Memory B cell (primary cell): Measurements from ENCODE around the gene SORCS2.

Source experiments
- ATAC-seq: fragments of 150-1000 bp; cut with Tn5 transposase; 2 replicates; pipeline ENCODE4 v1.10.0; 2021; ENCODE audit warnings: low read depth, mild to moderate bottlenecking, moderate library complexity
- DNase-seq, 2 donors: peaks; one replicate each; pipeline ENCODE4 v3.0.0; 2022; ENCODE audit warnings: low spot score in 2 of 2
- H3K27ac Mint-ChIP-seq: one replicate; pipeline ENCODE4 v1.8.0; 2022; ENCODE audit warnings: mild to moderate bottlenecking, moderate library complexity, mixed read lengths
- H3K27me3 Mint-ChIP-seq: one replicate; pipeline ENCODE4 v1.8.0; 2022; ENCODE audit warnings: mixed read lengths
- H3K36me3 Mint-ChIP-seq: one replicate; pipeline ENCODE4 v1.8.0; 2022; ENCODE audit warnings: mild to moderate bottlenecking, mixed read lengths
- H3K4me1 Mint-ChIP-seq: one replicate; pipeline ENCODE4 v1.8.0; 2022; ENCODE audit warnings: mixed read lengths
- H3K4me3 Mint-ChIP-seq: one replicate; pipeline ENCODE4 v1.8.0; 2022; ENCODE audit warnings: mild to moderate bottlenecking, moderate library complexity, mixed read lengths
- H3K9me3 Mint-ChIP-seq: one replicate; pipeline ENCODE4 v1.8.0; 2022; ENCODE audit warnings: mixed read lengths

SORCS2 gene

DNA sequence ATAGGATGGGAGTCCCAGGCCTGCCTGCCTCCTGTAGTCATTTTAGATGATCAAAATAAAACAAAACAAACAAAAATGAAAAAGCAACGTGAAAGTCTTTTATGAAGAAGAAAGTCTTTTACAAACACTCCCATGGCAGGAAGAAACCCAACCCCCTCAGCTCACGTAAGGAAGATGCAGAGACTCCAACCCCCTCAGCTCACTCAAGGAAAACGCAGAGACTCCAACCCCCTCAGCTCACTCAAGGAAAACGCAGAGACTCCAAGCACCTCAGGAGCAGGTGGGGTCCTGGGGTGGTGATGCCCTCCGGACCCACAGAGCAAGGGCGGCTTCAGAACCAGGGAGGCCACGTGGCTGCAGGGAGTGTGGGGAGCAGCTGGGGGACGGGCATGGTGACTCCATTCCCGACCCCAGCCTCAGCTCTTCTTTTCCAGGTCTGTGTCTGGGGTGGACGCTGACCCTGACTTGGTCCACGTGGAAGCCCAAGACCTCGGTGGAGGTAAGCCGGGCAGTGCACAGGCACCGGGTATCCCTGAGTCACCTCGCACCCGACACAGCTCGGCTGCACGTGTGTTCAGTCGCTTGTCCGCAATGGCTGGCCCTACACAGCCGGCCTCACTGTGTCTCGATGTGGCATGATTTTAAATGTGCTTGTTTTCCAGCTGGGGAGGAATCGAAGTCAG, 468.9 kb downstream of the SORCS2 start:
- Mint-ChIP-seq H3K4me1 (no peaks in the 10 kb centered on the region), H3K27me3 (peaks cover 9% of the 10 kb centered on the region), H3K9me3 (peaks cover 4% of the 10 kb centered on the region), H3K36me3 (peaks cover 2% of the 10 kb centered on the region), H3K4me3 (no peak overlapping the region), H3K27ac (no peak overlapping the region)
- no peak for ATAC-seq
- DNase-seq = no peak

DNA sequence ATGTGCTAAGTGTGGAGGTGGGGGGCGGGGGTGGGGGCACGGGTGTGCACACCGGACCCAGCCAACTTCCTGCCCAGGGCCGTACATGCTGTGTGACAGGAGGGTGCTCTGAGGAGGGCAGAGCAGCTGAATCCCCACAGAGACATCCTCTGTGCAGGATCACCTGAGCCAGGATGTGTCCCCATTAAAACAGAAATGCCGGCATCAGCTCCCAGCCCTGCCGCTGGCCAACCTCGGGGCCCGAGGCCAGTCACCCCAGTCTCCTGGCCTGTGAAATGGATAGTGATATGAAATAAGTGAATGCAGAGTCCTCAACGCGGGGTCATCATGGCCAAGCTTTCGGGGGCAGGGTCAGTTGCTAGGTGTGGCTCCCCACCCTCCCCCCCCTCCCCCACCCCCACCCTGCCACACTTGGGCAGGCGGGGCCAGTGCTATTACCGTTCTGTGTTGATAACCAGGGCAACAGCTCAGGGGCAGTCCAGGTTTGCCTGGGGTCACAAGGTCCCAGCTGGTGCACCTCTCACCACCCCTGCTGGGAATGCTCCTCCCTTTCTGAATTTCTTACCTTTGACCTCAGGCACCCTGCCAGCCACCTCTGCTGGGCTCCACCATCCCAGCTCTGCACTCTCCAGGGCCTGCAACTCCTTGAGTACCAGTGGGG, 469.6 kb downstream of the SORCS2 start:
- ATAC-seq (no peak), DNase-seq (no peak)
- H3K4me3 Mint-ChIP-seq = no peak overlapping the region
- peaks cover 4% of the 10 kb centered on the region for H3K9me3 Mint-ChIP-seq
- no peaks in the 10 kb centered on the region for H3K4me1 Mint-ChIP-seq
- no peak overlapping the region for H3K27ac Mint-ChIP-seq
- H3K27me3 Mint-ChIP-seq = peaks cover 9% of the 10 kb centered on the region
- peaks cover 2% of the 10 kb centered on the region for H3K36me3 Mint-ChIP-seq

DNA sequence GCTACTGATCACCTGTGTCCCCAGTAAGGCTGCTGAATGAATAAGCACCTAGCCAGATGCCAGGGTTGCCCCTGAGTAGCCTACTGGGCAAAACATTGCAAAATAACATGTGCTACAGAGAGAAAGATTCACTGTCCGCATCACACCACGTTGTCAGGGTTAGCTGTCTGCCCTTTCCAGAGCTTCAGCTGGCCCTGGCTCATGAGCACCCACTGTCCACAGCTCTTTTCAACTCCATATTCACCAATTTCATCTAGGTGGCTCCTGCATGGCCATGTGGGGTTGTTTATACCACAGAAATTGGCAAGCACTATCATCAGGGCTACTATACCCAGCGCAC, 470.1 kb downstream of the SORCS2 start:
- no peak for ATAC-seq
- H3K36me3 Mint-ChIP-seq = peaks cover 2% of the 10 kb centered on the region
- H3K4me1 Mint-ChIP-seq = no peaks in the 10 kb centered on the region
- DNase-seq = no peak
- no peak overlapping the region for H3K4me3 Mint-ChIP-seq
- H3K27ac Mint-ChIP-seq = no peak overlapping the region
- peaks cover 4% of the 10 kb centered on the region for H3K9me3 Mint-ChIP-seq
- H3K27me3 Mint-ChIP-seq = peaks cover 9% of the 10 kb centered on the region

DNA sequence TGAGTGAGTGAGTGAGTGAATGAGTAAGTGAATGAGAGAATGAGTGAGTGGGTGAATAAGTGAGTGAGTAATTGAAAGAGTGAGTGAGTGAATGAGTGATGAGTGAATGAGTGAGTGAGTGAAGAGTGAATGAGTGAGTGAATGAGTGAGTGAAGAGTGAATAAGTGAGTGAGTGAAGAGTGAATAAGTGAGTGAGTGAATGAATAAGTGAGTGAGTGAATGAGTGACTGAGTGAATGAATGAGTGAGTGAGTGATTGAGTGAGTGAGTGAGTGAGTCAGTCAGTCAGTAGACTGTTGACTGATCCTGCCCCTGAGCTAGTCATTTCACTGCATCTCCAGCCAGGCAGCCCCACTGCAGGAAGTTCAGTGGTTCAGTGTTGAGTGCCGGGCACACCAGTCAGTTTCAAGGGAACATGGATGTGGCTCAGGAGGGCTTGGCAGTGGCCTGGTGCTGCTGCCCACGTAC, 470.8 kb downstream of the SORCS2 start:
- H3K4me1 Mint-ChIP-seq = no peaks in the 10 kb centered on the region
- no peak overlapping the region for H3K4me3 Mint-ChIP-seq
- H3K27ac Mint-ChIP-seq = no peak overlapping the region
- no peak for ATAC-seq
- peaks cover 2% of the 10 kb centered on the region for H3K36me3 Mint-ChIP-seq
- peaks cover 4% of the 10 kb centered on the region for H3K9me3 Mint-ChIP-seq
- peaks cover 9% of the 10 kb centered on the region for H3K27me3 Mint-ChIP-seq
- no peak for DNase-seq

DNA sequence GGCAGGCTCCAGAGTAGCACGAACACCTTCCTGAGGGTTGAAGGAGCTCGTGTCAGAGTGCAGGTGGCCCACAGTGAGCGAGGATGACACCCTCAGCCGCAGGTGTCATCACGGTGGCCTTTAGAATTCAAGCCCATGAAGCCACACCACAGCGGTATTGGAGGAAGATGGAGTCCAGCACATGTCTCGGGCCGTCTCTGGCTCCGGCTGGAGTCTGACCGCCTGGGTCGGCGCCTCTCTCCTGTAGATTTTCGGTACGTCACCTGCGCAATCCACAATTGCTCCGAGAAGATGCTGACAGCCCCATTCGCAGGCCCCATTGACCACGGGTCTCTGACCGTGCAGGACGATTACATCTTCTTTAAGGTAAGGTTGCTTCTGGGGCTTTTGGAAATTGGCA, 471.8 kb downstream of the SORCS2 start:
- Mint-ChIP-seq H3K4me3 (no peak overlapping the region), H3K9me3 (peaks cover 4% of the 10 kb centered on the region), H3K27me3 (peaks cover 9% of the 10 kb centered on the region), H3K36me3 (peaks cover 2% of the 10 kb centered on the region), H3K27ac (no peak overlapping the region), H3K4me1 (no peaks in the 10 kb centered on the region)
- DNase-seq (no peak), ATAC-seq (no peak)

DNA sequence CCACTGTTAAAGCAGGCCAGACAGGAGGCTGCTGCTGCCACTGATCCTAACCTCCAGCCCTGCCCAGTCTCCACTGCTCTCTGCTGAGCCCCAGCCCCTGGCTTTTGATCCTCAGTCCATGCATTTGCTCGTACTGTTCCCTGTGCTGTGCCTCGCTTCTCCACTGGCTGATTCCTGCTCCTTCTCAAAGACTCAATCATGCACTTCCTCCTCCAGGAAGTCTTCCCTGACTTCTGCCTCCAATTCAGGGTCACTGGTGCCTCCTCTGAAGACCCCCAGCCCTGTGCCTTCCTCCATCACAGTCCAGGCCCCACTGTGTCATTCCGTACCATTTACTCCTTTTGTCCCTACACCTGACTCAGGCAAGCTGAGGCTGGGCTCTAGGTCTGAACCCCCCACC, 473.0 kb downstream of the SORCS2 start:
- Mint-ChIP-seq H3K9me3 (peaks cover 4% of the 10 kb centered on the region), H3K4me1 (no peaks in the 10 kb centered on the region), H3K27me3 (peaks cover 9% of the 10 kb centered on the region), H3K36me3 (peaks cover 2% of the 10 kb centered on the region), H3K4me3 (no peak overlapping the region), H3K27ac (no peak overlapping the region)
- DNase-seq = no peak
- ATAC-seq = no peak

- H3K27ac Mint-ChIP-seq = no peak overlapping the region
- H3K9me3 Mint-ChIP-seq = peaks cover 4% of the 10 kb centered on the region
- H3K4me1 Mint-ChIP-seq = no peaks in the 10 kb centered on the region
- no peak for DNase-seq
- peaks cover 2% of the 10 kb centered on the region for H3K36me3 Mint-ChIP-seq
- no peak overlapping the region for H3K4me3 Mint-ChIP-seq
- H3K27me3 Mint-ChIP-seq = peaks cover 9% of the 10 kb centered on the region
- ATAC-seq = no peak
Observed at GRCh38 chr4:7666011-7666410, 473.7 kb downstream of the SORCS2 start.

- peaks cover 2% of the 10 kb centered on the region for H3K36me3 Mint-ChIP-seq
- H3K4me3 Mint-ChIP-seq = no peak overlapping the region
- H3K27ac Mint-ChIP-seq = no peak overlapping the region
- ATAC-seq (no peak), DNase-seq (no peak)
- H3K4me1 Mint-ChIP-seq = no peaks in the 10 kb centered on the region
- H3K9me3 Mint-ChIP-seq = peaks cover 8% of the 10 kb centered on the region
- peaks cover 9% of the 10 kb centered on the region for H3K27me3 Mint-ChIP-seq
Observed at GRCh38 chr4:7666744-7667143, 474.4 kb downstream of the SORCS2 start.

DNA sequence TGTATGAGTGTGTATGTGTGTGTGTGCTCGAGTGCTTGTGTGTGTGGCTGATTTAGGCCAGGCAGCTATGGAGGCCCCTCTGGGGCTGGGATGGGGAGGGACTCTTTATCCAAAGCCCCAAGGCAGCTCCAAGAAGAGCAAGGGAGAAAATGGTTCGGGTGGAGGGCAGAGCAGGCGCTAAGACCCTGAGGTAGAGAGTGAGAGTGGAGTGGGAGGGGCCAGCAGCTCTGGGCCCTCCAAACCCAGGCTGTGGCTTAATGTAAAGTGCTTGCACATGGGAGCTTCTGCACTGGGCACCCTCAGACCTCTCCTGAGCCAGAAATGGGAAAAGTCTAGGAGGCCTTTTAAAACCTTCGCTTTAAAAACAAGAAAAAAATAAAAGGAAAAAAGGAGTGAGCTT, 475.9 kb downstream of the SORCS2 start:
- H3K4me1 Mint-ChIP-seq = no peaks in the 10 kb centered on the region
- no peak overlapping the region for H3K27ac Mint-ChIP-seq
- no peak for DNase-seq
- peaks cover 5% of the 10 kb centered on the region for H3K27me3 Mint-ChIP-seq
- H3K9me3 Mint-ChIP-seq = peaks cover 6% of the 10 kb centered on the region
- ATAC-seq = no peak
- H3K4me3 Mint-ChIP-seq = no peak overlapping the region
- H3K36me3 Mint-ChIP-seq = no peaks in the 10 kb centered on the region

- Mint-ChIP-seq H3K9me3 (peaks cover 6% of the 10 kb centered on the region), H3K27ac (no peak overlapping the region), H3K4me3 (no peak overlapping the region), H3K4me1 (no peaks in the 10 kb centered on the region), H3K27me3 (peaks cover 5% of the 10 kb centered on the region), H3K36me3 (no peaks in the 10 kb centered on the region)
- no peak for DNase-seq
- no peak for ATAC-seq
Observed at GRCh38 chr4:7668826-7669225, 476.5 kb downstream of the SORCS2 start.

DNA sequence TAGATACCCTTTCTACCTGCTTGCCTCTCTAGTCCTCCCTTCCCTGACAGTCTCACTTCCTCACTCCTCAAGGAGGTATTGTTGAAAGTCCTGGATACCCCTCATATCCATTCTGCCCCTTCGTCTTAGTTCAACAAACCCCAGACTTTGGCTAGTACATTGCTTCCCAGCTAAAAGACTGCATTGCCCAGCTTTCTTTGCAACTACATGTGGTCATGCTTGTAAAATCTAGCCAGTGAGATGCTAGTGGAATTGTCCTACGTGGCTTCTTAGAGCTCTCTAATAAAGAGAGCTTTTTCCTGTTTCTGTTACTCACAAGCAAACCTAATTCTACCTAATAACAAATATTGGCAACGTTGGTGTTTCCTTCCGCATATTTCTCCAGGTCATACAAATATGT, 480.3 kb downstream of the SORCS2 start:
- no peak overlapping the region for H3K4me3 Mint-ChIP-seq
- H3K9me3 Mint-ChIP-seq = peaks cover 6% of the 10 kb centered on the region
- H3K4me1 Mint-ChIP-seq = no peaks in the 10 kb centered on the region
- peaks cover 7% of the 10 kb centered on the region for H3K27me3 Mint-ChIP-seq
- no peak for DNase-seq
- H3K27ac Mint-ChIP-seq = no peak overlapping the region
- no peaks in the 10 kb centered on the region for H3K36me3 Mint-ChIP-seq
- ATAC-seq = no peak

DNA sequence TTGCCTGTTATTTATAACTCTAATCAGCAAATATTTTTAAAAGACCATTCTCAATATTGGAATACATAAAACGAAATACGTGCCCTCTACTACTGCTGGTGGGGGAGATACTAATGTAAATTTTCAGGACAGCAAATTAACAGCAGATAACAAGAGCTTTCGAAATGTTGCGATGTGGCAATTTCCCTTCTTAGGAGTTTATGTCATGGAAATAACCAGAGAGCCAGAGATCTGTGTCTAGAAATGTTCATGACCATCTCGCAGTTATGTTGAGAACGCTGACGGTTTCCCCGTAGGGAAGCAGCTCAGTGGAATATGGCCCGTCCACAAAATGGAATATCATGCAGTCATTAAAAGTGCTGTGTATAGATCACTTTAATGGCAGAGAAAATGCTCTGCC, 480.8 kb downstream of the SORCS2 start:
- Mint-ChIP-seq H3K9me3 (peaks cover 6% of the 10 kb centered on the region), H3K4me3 (no peak overlapping the region), H3K27me3 (peaks cover 10% of the 10 kb centered on the region), H3K27ac (no peak overlapping the region), H3K4me1 (no peaks in the 10 kb centered on the region), H3K36me3 (no peaks in the 10 kb centered on the region)
- no peak for DNase-seq
- no peak for ATAC-seq

DNA sequence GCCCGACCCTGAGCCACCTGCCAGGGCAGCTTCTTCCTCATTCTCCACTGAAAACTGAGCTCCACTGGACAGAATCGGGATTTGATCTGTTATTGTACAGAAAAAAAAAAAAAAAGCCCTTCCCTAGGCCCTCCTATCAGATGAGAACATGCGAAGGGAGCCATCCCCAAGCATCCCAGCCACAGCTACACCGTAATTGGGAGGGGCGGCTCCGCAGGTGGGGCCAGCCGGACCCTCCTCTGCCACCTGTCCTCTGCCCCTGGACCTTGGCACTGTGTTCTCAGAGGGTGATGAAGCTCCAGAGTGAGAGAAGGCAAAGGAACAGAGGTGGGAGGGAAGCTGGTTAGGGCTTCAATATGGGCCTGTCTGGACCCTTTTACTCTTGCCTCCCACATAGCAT, 482.4 kb downstream of the SORCS2 start:
- Mint-ChIP-seq H3K27ac (no peak overlapping the region), H3K27me3 (peaks cover 10% of the 10 kb centered on the region), H3K4me1 (no peaks in the 10 kb centered on the region), H3K36me3 (no peaks in the 10 kb centered on the region), H3K4me3 (no peak overlapping the region), H3K9me3 (peaks cover 6% of the 10 kb centered on the region)
- no peak for DNase-seq
- no peak for ATAC-seq

GRCh38 chr4:7675136-7675535, 482.8 kb downstream of the SORCS2 start:
- Mint-ChIP-seq H3K4me3 (no peak overlapping the region), H3K9me3 (peaks cover 6% of the 10 kb centered on the region), H3K27ac (no peak overlapping the region), H3K27me3 (peaks cover 10% of the 10 kb centered on the region), H3K36me3 (no peaks in the 10 kb centered on the region), H3K4me1 (no peaks in the 10 kb centered on the region)
- ATAC-seq (no peak), DNase-seq (no peak)
